HEK293 (cell line): ENCODE measurements around the gene OGFOD3.

Experiments
- ATF2 ChIP-seq: fragments of 450-650 bp; formaldehyde crosslinking; IDR thresholded peaks from 2 replicates; pipeline ENCODE4 v1.5.1; 2016; ENCODE audit warnings: missing biosample characterization, missing genetic modification characterization, low read depth
- OVOL3 ChIP-seq: fragments of 450-650 bp; formaldehyde crosslinking; IDR thresholded peaks from 2 replicates; pipeline ENCODE4 v1.5.1; 2016; ENCODE audit warnings: missing biosample characterization, missing genetic modification characterization
- PBX3 ChIP-seq: sonication (generic); formaldehyde crosslinking; IDR thresholded peaks from 2 replicates; pipeline ENCODE4 v1.8.1; 2022; ENCODE audit warnings: mild to moderate bottlenecking, moderate library complexity, missing genetic modification reagents
- ZNF24 ChIP-seq: fragments of 450-650 bp; formaldehyde crosslinking; IDR thresholded peaks from 2 replicates; pipeline ENCODE4 v1.5.1; 2016; ENCODE audit warnings: missing biosample characterization, missing genetic modification characterization
- ZNF501 ChIP-seq: fragments of 450-650 bp; formaldehyde crosslinking; IDR thresholded peaks from 2 replicates; pipeline ENCODE4 v1.5.1; 2016; ENCODE audit warnings: missing biosample characterization, missing genetic modification characterization
- ZNF549 ChIP-seq: fragments of 450-650 bp; IDR thresholded peaks from 2 replicates; pipeline ENCODE4 v1.5.1; 2018; ENCODE audit warnings: missing biosample characterization, missing genetic modification characterization, mild to moderate bottlenecking, inconsistent platforms, moderate library complexity
- ZNF600 ChIP-seq: fragments of 450-650 bp; formaldehyde crosslinking; IDR thresholded peaks from 2 replicates; pipeline ENCODE4 v1.5.1; 2016; ENCODE audit warnings: missing biosample characterization, missing genetic modification characterization
- ZNF776 ChIP-seq: fragments of 450-650 bp; formaldehyde crosslinking; IDR thresholded peaks from 2 replicates; pipeline ENCODE4 v1.5.0; 2017; ENCODE audit warnings: missing biosample characterization, missing genetic modification characterization, borderline replicate concordance
- TF ChIP-seq, protein P1 (sequence below): fragments of 450-650 bp; formaldehyde crosslinking; IDR thresholded peaks from 2 replicates; pipeline ENCODE4 v1.5.1; 2016; ENCODE audit warnings: missing biosample characterization, missing genetic modification characterization
- TF ChIP-seq, protein P2 (sequence below): fragments of 450-650 bp; formaldehyde crosslinking; IDR thresholded peaks from 2 replicates; pipeline ENCODE4 v1.5.1; 2016; ENCODE audit warnings: missing biosample characterization, missing genetic modification characterization

GRCh38 chr17:82406131-82406671 is 12.2 kb downstream of the OGFOD3 start:
- TF ChIP-seq, protein P1, sequence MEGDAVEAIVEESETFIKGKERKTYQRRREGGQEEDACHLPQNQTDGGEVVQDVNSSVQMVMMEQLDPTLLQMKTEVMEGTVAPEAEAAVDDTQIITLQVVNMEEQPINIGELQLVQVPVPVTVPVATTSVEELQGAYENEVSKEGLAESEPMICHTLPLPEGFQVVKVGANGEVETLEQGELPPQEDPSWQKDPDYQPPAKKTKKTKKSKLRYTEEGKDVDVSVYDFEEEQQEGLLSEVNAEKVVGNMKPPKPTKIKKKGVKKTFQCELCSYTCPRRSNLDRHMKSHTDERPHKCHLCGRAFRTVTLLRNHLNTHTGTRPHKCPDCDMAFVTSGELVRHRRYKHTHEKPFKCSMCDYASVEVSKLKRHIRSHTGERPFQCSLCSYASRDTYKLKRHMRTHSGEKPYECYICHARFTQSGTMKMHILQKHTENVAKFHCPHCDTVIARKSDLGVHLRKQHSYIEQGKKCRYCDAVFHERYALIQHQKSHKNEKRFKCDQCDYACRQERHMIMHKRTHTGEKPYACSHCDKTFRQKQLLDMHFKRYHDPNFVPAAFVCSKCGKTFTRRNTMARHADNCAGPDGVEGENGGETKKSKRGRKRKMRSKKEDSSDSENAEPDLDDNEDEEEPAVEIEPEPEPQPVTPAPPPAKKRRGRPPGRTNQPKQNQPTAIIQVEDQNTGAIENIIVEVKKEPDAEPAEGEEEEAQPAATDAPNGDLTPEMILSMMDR (tag by site-specific recombination), result no peak
- TF ChIP-seq ZNF24 (tag by site-specific recombination), result no peak
- no peak for TF ChIP-seq OVOL3
- no peak for TF ChIP-seq ATF2 (tag by site-specific recombination)
- TF ChIP-seq ZNF776 (tag by site-specific recombination), result no peak
- TF ChIP-seq, protein P2, sequence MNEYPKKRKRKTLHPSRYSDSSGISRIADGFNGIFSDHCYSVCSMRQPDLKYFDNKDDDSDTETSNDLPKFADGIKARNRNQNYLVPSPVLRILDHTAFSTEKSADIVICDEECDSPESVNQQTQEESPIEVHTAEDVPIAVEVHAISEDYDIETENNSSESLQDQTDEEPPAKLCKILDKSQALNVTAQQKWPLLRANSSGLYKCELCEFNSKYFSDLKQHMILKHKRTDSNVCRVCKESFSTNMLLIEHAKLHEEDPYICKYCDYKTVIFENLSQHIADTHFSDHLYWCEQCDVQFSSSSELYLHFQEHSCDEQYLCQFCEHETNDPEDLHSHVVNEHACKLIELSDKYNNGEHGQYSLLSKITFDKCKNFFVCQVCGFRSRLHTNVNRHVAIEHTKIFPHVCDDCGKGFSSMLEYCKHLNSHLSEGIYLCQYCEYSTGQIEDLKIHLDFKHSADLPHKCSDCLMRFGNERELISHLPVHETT (tag by site-specific recombination), result no peak
- no peak for TF ChIP-seq ZNF501 (tag by site-specific recombination)
- TF ChIP-seq ZNF600 (tag by site-specific recombination), result no peak
- no peak for TF ChIP-seq PBX3 (CRISPR knock-in tag)
- TF ChIP-seq ZNF549, result no peak
